ENCODE results near the gene DSG4.

- TF ChIP-seq EZH2 (IDR thresholded peaks at IDR 0.05; ENCODE audit: borderline replicate concordance, low read depth, low read length, poor library complexity, severe bottlenecking) (no peak), CTCF (conservative IDR thresholded peaks at IDR 0.05; ENCODE audit: low read depth, low read length) (no peak)
These were observed 24.8 kb downstream of the DSG4 start for GRCh38 chr18:31401156-31402025.

All from A673 (cell line).